Hematopoietic multipotent progenitor cell (in vitro differentiated cells): ENCODE measurements around the gene ASPRV1. TPM values are rescaled to one million over a fixed set of nuclear protein-coding genes. Genes with fewer than 3 reads are reported as not detected.
"Not testable (repeated sequence)": the region's sequence is repeated elsewhere in the genome, so short reads cannot be mapped to it uniquely, and the experiment has no call there.

Experiments
- DNase-seq, 3 donors: peaks; one replicate each; pipeline ENCODE4 v3.0.0-alpha.2; 2011 to 2015; ENCODE audit warnings: low read depth in 2 of 3, low spot score in 2 of 3
- total RNA-seq: library from RNA; depleted of rRNA; stranded (reverse); fragments of >200 nt; gene quantifications from one replicate; pipeline ENCODE4 v1.2.3, GENCODE V29; 2012

Gene ASPRV1
- 1.1 TPM for total RNA-seq

DNA sequence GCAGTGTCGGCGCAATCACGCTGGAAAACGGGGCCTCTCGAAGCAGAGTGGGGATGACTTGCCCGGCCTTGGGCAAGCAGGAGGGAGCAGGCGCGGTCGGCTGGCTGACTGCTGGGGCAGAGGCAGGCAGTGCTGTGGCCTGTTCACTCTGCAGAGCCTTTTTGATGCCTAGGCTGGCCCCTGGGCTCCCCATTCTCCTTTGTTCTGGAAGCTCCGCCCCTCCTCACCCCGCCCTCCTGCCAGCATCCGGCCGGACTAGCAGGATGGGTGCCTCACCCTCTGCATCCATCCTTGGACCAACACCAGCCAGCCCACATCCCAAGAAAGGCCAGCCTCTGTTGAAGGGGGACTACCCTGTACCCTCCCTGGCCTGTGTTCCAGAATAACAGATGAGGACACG is at the start of gene ASPRV1:
ASPRV1 (minus strand) TSS at position 136 of the 400 bp plus-strand sequence. CDS start 195 bp downstream, outside the sequence.
- no peak for DNase-seq

DNA sequence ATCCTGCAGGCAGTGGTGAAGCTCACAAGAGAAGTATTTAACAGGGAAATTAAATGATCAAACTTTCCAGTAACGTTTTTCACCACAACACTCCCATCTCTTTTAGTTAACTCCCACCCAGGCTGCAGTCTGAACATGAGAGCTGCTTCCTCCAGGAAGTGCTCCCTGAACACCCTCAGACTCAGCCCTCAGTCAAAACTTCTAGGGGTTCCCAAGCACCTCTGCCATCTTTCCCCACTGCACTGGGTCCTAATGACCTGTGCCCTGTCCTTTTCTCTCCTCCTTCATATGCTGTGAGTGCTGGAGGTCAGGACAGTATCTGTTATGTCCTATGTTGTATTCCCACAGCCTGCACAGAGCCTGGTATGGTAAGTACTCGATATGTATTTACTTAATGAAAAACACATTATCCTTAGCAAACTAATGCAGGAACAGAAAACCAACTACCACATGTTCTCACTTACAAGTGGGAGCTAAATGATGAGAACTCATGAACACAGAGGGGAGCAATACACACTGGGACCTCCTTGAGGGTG is 49.2 kb upstream of the ASPRV1 start:
- no peak for DNase-seq

GRCh38 chr2:70009762-70010575 is 48.5 kb upstream of the ASPRV1 start:
- DNase-seq = peak in 2 of 3 donors; percentile 22 to 32

DNA sequence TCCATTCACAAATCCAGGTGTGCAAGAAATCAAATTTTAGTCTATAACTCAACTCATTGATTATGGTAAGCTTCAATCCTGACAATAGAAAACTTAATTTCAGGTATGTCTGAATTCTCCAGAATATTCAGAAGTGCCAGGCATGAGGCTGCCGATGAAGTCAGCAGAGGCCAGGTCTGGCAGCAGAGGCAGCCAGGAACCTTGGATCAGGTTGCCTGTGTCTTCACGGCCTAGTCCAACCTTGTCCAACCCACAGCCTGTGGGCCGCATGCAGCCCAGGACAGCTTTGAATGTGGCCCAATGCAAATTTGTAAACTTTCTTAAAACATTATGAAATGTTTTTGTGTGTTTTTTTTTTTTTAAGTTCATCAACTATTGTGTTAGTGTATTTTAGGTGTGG is 46.9 kb upstream of the ASPRV1 start:
- DNase-seq = no peak

- DNase-seq = no peak
Observed at GRCh38 chr2:70007151-70007550, 45.7 kb upstream of the ASPRV1 start.

DNA sequence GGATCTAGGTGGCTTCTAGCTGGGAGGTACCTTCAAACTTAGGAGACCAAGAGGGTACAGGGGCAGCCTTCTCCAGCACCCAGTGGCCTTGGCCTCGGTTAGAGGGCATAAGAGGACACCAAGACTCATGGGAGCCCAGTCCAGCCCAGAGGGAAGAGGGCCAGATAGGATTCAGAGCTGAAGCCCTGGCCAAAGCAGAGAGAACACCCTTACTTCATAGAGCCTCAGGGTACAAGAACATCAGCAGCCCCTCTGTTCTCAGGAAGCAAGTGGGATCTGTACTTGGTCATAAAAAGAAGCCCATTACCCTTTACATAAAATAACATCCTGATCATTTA is 45.0 kb upstream of the ASPRV1 start:
- DNase-seq = no peak

- no peak for DNase-seq
Observed at GRCh38 chr2:70005752-70006446, 44.5 kb upstream of the ASPRV1 start.

GRCh38 chr2:70005216-70005615 is 43.8 kb upstream of the ASPRV1 start:
- no peak for DNase-seq

DNA sequence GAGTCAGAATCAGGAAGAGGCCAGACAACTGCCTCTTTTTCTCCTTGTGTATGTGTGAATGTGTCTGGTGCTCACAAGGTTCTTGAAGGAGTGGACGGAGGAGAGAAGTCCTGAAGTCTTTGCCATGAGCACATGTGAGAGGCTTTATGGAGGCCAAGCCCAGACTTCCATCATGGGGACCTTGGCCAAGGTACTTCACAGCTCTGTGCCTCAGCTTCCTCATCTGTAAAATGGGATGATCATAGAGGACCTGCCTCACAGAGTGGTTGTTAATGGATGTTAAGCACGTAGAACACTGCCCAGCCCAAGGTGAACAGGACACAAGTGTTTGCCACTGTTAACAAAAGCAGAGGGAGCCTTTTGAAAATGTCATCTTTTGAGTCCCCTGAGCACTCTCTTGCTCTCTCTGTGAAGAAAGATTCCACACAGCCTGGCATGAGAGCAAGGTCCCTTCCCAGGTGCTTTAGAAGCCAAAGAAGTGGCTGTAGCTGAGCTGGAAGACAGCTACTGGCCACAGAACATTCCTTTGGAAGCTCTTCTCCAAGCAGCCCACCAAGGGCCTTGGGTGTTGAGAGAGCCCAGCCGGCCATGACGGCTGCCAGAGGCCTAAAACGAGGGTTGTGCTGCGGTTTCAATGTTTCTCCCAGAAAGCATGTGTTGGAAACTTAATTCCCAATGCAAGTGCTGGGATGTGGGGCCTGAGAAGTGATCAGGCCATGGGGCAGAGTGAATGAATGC is 41.8 kb upstream of the ASPRV1 start:
- DNase-seq = no peak

DNA sequence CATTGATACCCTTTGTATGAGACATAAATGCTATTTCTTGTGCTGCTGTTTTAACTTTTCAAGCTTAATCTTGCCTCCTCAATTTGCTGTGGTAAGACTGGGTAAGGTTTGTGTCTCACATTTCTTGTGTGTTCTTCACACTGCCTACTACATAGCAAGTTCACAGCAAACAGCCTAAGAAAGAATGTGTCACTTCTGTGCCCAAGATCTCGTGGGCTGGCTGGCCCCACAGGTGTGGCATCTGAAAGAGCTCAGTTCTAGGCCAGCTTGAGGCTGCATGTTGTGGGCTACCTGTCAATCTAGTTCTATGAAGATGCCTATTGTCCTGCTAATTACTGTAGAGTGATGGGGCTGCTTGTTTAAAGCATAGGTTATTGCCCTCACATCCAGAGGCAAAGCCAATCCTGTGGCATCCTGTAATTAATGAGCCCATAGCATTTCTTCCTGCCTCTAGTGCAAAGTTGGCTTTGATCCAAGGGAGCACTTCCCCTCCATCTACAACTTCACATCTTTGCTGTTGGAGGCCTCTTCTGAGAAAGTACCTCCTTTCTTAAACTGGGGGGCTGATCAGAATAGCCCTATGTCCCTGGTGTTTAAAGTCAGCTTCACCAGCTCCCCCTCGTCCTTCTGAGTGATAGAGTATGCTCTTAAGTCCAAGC is 40.9 kb upstream of the ASPRV1 start:
- peak in 2 of 3 donors; percentile 37 to 57 for DNase-seq

DNA sequence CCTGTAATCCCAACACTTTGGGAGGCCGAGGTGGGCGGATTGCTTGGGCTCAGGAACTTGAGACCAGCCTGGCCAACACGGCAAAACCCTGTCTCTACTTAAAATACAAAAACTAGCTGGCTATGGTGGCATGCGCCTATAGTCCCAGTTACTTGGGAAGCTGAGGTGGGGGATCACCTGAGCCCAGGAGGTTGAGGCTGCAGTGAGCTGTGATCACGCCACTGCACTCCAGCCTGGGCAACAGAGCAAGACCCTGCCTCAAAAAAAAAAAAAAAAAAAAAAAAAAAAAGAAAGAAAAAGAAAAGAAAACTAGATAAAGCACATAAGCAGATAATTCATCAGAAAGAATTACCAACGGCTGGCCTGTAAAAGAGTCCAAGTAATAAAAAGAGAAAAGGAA is 39.1 kb upstream of the ASPRV1 start:
- not testable (repeated sequence) for DNase-seq

DNA sequence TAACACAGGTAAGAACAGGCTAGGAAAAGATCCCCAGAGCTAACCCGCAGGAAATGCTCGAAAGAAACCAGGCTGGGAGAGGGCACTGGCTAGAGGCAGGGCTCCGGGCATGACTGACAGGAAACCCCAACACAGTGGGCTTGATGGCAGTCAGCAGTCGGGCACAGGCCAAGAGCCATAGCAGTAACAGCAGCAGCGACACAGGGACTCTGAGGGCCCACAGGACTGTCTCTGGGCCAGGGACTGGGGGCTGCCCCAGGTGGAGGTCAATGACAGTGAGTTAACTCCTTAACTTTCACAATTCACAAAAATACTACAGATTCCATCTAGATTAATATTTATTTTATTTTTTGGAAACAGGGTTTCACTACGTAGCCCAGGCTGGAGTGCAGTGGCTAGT is 37.3 kb upstream of the ASPRV1 start:
- DNase-seq = no peak

DNA sequence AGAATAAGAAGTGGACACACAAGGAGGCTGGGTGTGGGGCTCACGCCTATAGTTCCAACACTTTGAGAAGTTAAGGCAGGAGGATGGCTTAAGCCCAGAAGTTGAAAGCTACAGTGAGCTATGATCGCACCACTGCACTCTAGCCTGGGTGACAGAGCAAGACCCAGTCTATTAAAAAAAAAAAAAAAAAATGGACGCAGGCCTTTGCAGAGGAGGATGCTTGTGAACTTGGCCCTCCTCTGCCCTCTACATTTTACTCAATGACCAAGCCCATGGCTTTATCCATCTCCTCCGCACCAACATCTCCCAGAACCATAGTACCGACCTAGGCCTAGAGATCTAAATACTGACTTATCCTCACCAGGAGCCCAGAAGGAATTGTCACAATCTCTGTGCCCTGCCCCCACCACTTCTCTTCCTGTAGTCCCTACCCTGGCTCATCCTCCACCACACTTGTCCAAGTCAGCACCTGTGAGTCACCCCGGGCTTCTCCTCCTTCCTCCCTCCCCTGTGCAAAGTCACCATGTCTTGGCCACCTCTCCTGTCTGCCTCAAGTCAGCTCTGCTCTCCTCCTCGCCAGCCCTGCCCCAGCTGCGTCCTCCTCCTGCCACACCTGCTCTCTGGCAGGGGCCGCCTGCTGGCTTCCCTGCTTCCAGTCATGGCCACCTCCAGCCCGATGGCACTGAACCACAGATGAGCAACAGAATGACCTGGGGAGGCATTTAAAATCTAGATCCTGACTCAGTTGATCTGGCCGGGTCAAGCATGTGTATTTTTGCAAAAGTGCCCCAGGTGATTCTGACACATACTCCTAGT is 35.8 kb upstream of the ASPRV1 start:
- DNase-seq = no peak

DNA sequence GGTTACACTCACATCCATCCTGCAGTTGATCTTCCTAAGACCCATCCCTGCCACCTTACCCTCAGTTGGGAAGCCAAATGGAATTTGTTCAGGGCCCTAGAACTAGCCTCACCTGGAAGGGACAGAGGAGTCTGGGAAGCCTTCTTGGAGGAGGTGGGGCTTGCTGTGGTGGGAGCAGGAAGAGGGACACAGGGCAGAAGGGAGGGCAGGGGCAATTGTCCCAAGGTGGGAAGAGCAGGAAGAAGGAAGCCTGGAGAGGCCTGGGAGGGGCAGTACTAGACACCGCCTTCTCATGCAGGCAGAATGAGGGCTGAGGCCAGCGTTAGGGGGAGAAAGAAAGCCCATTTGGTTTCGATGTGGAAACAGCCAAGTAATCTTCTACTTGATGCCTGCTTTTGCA is 34.1 kb upstream of the ASPRV1 start:
- no peak for DNase-seq

- DNase-seq = no peak
Observed at GRCh38 chr2:69994166-69994565, 32.7 kb upstream of the ASPRV1 start.

DNA sequence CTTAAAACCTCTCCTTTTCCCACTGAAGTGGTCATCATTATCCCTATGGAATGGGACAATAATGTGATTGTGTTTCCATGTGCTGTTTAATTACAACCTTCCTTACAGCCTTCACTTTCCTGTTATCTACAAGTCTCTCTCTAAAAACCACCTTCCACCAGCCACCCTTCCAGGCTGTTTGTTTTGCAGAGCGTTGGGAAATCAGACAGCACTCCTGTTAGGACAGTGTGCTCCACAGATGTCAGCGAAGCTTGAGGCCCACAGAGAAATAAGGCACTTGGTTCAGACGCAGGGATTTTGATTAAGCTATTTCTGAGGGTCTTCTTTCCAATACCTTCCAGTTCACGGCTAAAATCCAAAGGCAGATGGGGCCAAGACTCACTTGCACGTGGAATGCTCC is 32.3 kb upstream of the ASPRV1 start:
- DNase-seq = no peak

- no peak for DNase-seq
Observed at GRCh38 chr2:69993048-69993565, 31.7 kb upstream of the ASPRV1 start.

DNA sequence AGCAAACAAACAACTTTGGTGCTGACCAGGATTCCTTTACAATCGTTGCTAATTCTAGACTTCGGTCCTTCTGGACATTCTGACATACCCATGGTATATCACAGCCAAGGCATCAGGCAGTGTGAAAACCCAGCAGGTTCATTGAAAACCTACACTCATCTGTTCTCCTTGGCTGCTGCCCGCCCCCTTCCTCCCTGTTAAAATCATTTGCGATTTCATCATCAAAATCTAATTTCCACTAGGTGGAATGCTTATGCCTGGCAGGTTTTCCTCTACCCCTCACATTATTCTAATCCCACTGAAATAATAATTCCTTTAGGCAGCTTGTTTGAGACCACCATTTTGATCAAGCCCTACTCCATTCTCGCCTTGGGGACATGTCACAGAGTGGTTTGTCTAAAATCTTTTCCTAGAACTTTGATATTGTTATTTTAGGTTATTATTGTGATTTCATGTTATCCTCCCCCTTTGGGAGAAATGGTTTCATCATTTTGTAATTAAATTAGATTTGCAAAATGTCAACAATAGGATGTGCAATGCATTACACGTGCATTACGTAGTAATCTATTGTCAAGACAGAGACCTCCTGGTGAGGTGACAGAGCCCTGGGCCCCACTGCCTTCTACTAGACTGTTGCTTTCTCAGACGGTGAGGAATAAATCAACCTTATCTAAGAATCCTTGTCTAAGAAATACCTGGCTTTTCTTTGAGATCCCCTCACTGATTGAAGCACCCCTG is 31.0 kb upstream of the ASPRV1 start:
- DNase-seq = no peak
